Adipocyte (in vitro differentiated cells): Measurements from ENCODE around the gene ESPL1.

ENCODE experiments used
- DNase-seq: peaks from one replicate; pipeline ENCODE4 v3.0.0-alpha.2; 2015; ENCODE audit warnings: low read depth
- H3K27me3 ChIP-seq: replicated peaks from 2 replicates; pipeline ENCODE4 v1.7.0; 2013; ENCODE audit warnings: mild to moderate bottlenecking, low read length, moderate library complexity; ENCODE audit not compliant: control insufficient read depth, insufficient read depth
- H3K36me3 ChIP-seq: 2 replicates; pipeline ENCODE4 v1.7.0; 2013; ENCODE audit warnings: low read length, mild to moderate bottlenecking, moderate library complexity; ENCODE audit not compliant: control insufficient read depth, insufficient read depth, severe bottlenecking
- H3K4me1 ChIP-seq: 2 replicates; pipeline ENCODE4 v1.7.0; 2013; ENCODE audit warnings: mild to moderate bottlenecking, low read length, moderate library complexity; ENCODE audit not compliant: control insufficient read depth, insufficient read depth
- H3K4me3 ChIP-seq: 2 replicates; pipeline ENCODE4 v1.7.0; 2013; ENCODE audit warnings: mild to moderate bottlenecking, low read length, moderate library complexity
- H3K9ac ChIP-seq: 2 replicates; pipeline ENCODE4 v1.7.0; 2013; ENCODE audit warnings: mild to moderate bottlenecking, low read length, moderate library complexity
- H3K9me3 ChIP-seq: 2 replicates; pipeline ENCODE4 v1.7.0; 2013; ENCODE audit warnings: mild to moderate bottlenecking, low read length, moderate library complexity; ENCODE audit not compliant: control insufficient read depth

The ESPL1 gene

GRCh38 chr12:53251477-53252348 lies 16.4 kb upstream of the ESPL1 start:
- peak; percentile 91 for DNase-seq
- no peaks in the 10 kb centered on the region for H3K27me3 ChIP-seq
- no peaks in the 10 kb centered on the region for H3K9me3 ChIP-seq
- peak overlapping the region; percentile 87 for H3K9ac ChIP-seq
- H3K4me1 ChIP-seq: peaks cover 26% of the 10 kb centered on the region
- peak overlapping the region; percentile 86 for H3K4me3 ChIP-seq
- H3K36me3 ChIP-seq: peaks cover 17% of the 10 kb centered on the region

- Histone ChIP-seq H3K36me3 (peaks cover 17% of the 10 kb centered on the region), H3K27me3 (no peaks in the 10 kb centered on the region), H3K4me3 (peak overlapping the region; percentile 86), H3K4me1 (peaks cover 26% of the 10 kb centered on the region), H3K9ac (peak overlapping the region; percentile 87), H3K9me3 (no peaks in the 10 kb centered on the region)
- no peak for DNase-seq
Observed at GRCh38 chr12:53252349-53252916, 15.7 kb upstream of the ESPL1 start.

- no peak for DNase-seq
Observed at GRCh38 chr12:53253298-53253697, 14.8 kb upstream of the ESPL1 start.

GRCh38 chr12:53254816-53255545 lies 13.1 kb upstream of the ESPL1 start:
- Histone ChIP-seq H3K4me1 (peaks cover 26% of the 10 kb centered on the region), H3K27me3 (no peaks in the 10 kb centered on the region), H3K36me3 (peaks cover 17% of the 10 kb centered on the region), H3K9me3 (no peaks in the 10 kb centered on the region), H3K9ac (no peak overlapping the region), H3K4me3 (no peak overlapping the region)
- no peak for DNase-seq

More at GRCh38 chr12:53253298-53253697, 14.8 kb upstream of the ESPL1 start:
- Histone ChIP-seq H3K4me3 (peak overlapping the region; percentile 86), H3K36me3 (peaks cover 17% of the 10 kb centered on the region), H3K9ac (peak overlapping the region; percentile 87), H3K9me3 (no peaks in the 10 kb centered on the region), H3K27me3 (no peaks in the 10 kb centered on the region), H3K4me1 (peaks cover 26% of the 10 kb centered on the region)

GRCh38 chr12:53255996-53256395 lies 12.1 kb upstream of the ESPL1 start:
- H3K9me3 ChIP-seq: no peaks in the 10 kb centered on the region
- no peak overlapping the region for H3K9ac ChIP-seq
- no peak overlapping the region for H3K4me3 ChIP-seq
- no peak for DNase-seq
- H3K27me3 ChIP-seq: no peaks in the 10 kb centered on the region
- H3K36me3 ChIP-seq: peaks cover 17% of the 10 kb centered on the region
- H3K4me1 ChIP-seq: peaks cover 22% of the 10 kb centered on the region

- Histone ChIP-seq H3K4me3 (no peak overlapping the region), H3K9ac (no peak overlapping the region), H3K4me1 (peaks cover 1% of the 10 kb centered on the region), H3K27me3 (no peaks in the 10 kb centered on the region), H3K36me3 (peaks cover 9% of the 10 kb centered on the region), H3K9me3 (no peaks in the 10 kb centered on the region)
- no peak for DNase-seq
Observed at GRCh38 chr12:53258541-53259539, 9.3 kb upstream of the ESPL1 start.

GRCh38 chr12:53259891-53260290 lies 8.2 kb upstream of the ESPL1 start:
- Histone ChIP-seq H3K36me3 (peaks cover 2% of the 10 kb centered on the region), H3K9me3 (no peaks in the 10 kb centered on the region), H3K4me1 (no peaks in the 10 kb centered on the region), H3K27me3 (no peaks in the 10 kb centered on the region), H3K4me3 (no peak overlapping the region), H3K9ac (no peak overlapping the region)
- no peak for DNase-seq

GRCh38 chr12:53265783-53266182 lies 2.3 kb upstream of the ESPL1 start:
- no peaks in the 10 kb centered on the region for H3K27me3 ChIP-seq

GRCh38 chr12:53267306-53267998 lies 647 bp upstream of the ESPL1 start:
- Histone ChIP-seq H3K9me3 (no peaks in the 10 kb centered on the region), H3K27me3 (no peaks in the 10 kb centered on the region), H3K36me3 (no peaks in the 10 kb centered on the region), H3K4me1 (peaks cover 7% of the 10 kb centered on the region), H3K4me3 (peak overlapping the region; percentile 90), H3K9ac (peak overlapping the region; percentile 74)
- no peak for DNase-seq

More at GRCh38 chr12:53265783-53266182, 2.3 kb upstream of the ESPL1 start:
- H3K36me3 ChIP-seq: no peaks in the 10 kb centered on the region
- no peak for DNase-seq
- H3K4me3 ChIP-seq: no peak overlapping the region
- no peak overlapping the region for H3K9ac ChIP-seq
- peaks cover 7% of the 10 kb centered on the region for H3K4me1 ChIP-seq
- no peaks in the 10 kb centered on the region for H3K9me3 ChIP-seq
